ENCODE data around the gene C21orf91. TPM values are rescaled to one million over a fixed set of nuclear protein-coding genes. Genes with fewer than 3 reads are reported as not detected.

Gene C21orf91
- polyA plus RNA-seq, 2 of the 4 experiments (the other 2 are of a cell fraction): 1.9 to 5.5 TPM

DNA sequence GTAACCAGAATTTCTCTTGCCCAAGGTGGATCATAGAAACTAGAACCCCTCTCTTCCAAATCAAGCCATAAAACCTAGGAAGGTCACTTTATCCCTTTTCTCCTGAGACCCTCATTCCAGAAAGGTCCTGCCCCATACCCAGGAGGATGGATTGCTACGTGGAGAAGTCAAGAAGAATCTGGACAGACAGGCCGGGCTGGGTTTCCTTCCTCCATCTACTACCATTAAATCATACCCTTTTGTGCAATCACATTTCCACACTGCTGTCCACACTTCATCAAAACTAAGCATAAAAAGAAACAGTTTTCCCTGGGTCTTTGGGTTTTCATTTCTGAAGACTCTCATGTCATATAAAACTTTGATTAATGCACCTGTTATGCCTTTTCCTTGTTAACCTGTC is 65.4 kb downstream of the C21orf91 start:
- no peaks in the 10 kb centered on the region for H3K4me1 ChIP-seq
- DNase-seq (ENCODE audit: low read depth in 1 of 2, low spot score in 1 of 2) (no peak), FAIRE-seq (no peak), ATAC-seq (no peak)
- ChIA-PET CTCF (no interaction called here), POLR2A (no interaction called here)
- no peak overlapping the region for H3K27ac ChIP-seq
- 6% methylated on average over 2 of the region's 2 CpGs for WGBS (ENCODE audit: missing lambda C conversion rate)
- no peak overlapping the region for H3K4me3 ChIP-seq
- TF ChIP-seq EP300 (IDR thresholded peaks at IDR 0.05) (no peak), NR3C1 (IDR thresholded peaks at IDR 0.05) (no peak), KDM1A (IDR thresholded peaks at IDR 0.05; ENCODE audit: low read depth) (no peak), BHLHE40 (IDR thresholded peaks at IDR 0.05; ENCODE audit: low read depth, low read length) (no peak), TFCP2L1 (CRISPR knock-in tag; IDR thresholded peaks at IDR 0.05) (no peak), CHD4 (IDR thresholded peaks at IDR 0.05; ENCODE audit: borderline replicate concordance) (no peak), GATA3 (IDR thresholded peaks at IDR 0.05; ENCODE audit: borderline replicate concordance) (no peak), PHF8 (IDR thresholded peaks at IDR 0.05; ENCODE audit: borderline replicate concordance, low read depth) (no peak), MAZ (IDR thresholded peaks at IDR 0.05; ENCODE audit: borderline replicate concordance, low read depth, low read length) (no peak)
- TF ChIP-seq, protein P1, sequence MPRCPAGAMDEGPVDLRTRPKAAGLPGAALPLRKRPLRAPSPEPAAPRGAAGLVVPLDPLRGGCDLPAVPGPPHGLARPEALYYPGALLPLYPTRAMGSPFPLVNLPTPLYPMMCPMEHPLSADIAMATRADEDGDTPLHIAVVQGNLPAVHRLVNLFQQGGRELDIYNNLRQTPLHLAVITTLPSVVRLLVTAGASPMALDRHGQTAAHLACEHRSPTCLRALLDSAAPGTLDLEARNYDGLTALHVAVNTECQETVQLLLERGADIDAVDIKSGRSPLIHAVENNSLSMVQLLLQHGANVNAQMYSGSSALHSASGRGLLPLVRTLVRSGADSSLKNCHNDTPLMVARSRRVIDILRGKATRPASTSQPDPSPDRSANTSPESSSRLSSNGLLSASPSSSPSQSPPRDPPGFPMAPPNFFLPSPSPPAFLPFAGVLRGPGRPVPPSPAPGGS (IDR thresholded peaks at IDR 0.05): no peak
- TF ChIP-seq, protein P2, sequence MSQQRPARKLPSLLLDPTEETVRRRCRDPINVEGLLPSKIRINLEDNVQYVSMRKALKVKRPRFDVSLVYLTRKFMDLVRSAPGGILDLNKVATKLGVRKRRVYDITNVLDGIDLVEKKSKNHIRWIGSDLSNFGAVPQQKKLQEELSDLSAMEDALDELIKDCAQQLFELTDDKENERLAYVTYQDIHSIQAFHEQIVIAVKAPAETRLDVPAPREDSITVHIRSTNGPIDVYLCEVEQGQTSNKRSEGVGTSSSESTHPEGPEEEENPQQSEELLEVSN (IDR thresholded peaks at IDR 0.05; ENCODE audit: borderline replicate concordance, low read depth): no peak
- H3K4me2 ChIP-seq: no peak overlapping the region
- H3K9me3 ChIP-seq: no peaks in the 10 kb centered on the region

DNA sequence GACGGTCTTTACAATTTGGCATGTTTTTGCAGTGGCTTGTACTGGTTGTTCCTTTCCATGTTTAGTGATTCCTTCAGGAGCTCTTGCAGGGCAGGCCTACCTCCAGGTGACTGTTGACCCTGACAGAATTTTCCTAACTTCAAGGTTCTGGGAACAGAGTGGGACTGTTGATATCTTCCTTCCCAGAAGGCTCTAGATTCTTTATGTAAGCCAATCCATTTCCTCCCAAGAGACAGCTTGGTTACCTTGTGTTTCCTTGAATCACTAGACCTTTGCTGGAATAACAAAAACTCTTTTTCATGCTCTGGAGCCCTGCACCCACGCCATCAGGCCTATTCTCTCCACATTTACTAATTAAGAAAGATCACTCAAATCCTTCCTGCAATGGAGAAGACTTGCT is 67.0 kb downstream of the C21orf91 start:
- FAIRE-seq (no peak), ATAC-seq (no peak), DNase-seq (ENCODE audit: low read depth in 1 of 2, low spot score in 1 of 2) (no peak)
- TF ChIP-seq RCOR1 (IDR thresholded peaks at IDR 0.05; ENCODE audit: low read depth, low read length) (no peak), CEBPB (IDR thresholded peaks at IDR 0.05) (no peak), ZNF302 (CRISPR knock-in tag; IDR thresholded peaks at IDR 0.05) (no peak), JUN (IDR thresholded peaks at IDR 0.05) (no peak), SREBF2 (IDR thresholded peaks at IDR 0.05) (no peak), NFE2L2 (conservative IDR thresholded peaks at IDR 0.05; ENCODE audit: low read length) (no peak)
- TF ChIP-seq, protein P3, sequence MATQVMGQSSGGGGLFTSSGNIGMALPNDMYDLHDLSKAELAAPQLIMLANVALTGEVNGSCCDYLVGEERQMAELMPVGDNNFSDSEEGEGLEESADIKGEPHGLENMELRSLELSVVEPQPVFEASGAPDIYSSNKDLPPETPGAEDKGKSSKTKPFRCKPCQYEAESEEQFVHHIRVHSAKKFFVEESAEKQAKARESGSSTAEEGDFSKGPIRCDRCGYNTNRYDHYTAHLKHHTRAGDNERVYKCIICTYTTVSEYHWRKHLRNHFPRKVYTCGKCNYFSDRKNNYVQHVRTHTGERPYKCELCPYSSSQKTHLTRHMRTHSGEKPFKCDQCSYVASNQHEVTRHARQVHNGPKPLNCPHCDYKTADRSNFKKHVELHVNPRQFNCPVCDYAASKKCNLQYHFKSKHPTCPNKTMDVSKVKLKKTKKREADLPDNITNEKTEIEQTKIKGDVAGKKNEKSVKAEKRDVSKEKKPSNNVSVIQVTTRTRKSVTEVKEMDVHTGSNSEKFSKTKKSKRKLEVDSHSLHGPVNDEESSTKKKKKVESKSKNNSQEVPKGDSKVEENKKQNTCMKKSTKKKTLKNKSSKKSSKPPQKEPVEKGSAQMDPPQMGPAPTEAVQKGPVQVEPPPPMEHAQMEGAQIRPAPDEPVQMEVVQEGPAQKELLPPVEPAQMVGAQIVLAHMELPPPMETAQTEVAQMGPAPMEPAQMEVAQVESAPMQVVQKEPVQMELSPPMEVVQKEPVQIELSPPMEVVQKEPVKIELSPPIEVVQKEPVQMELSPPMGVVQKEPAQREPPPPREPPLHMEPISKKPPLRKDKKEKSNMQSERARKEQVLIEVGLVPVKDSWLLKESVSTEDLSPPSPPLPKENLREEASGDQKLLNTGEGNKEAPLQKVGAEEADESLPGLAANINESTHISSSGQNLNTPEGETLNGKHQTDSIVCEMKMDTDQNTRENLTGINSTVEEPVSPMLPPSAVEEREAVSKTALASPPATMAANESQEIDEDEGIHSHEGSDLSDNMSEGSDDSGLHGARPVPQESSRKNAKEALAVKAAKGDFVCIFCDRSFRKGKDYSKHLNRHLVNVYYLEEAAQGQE (IDR thresholded peaks at IDR 0.05): no peak
- H3K9me3 ChIP-seq: no peaks in the 10 kb centered on the region
- H3K4me1 ChIP-seq: no peaks in the 10 kb centered on the region
- CTCF ChIA-PET: no interaction called here
- H3K4me2 ChIP-seq: no peak overlapping the region
- no peak overlapping the region for H3K27ac ChIP-seq
- POLR2A ChIA-PET: no interaction called here
- no peak overlapping the region for H3K4me3 ChIP-seq
- 26% methylated on average over 2 of the region's 2 CpGs for WGBS (ENCODE audit: missing lambda C conversion rate)

DNA sequence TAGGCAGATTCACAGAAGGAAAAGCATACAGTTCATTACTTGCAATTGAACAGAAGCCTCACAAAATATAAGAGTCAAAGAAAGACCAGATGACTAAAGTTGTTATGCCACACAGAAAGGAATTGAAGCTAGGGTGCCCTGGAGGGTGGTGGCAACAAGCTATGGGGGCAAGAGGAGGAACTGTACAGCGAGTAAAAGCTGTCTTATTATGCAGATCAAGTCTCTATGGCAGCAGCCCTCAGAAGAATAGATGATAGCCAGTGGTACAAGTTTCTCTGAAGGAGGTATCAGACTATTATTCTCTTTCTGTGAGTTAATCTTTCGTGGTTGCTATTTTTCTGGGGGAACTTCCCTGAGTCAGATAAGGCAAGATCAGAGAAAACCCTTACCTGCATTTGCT is 72.2 kb downstream of the C21orf91 start:
- FAIRE-seq: no peak
- H3K27ac ChIP-seq: no peak overlapping the region
- DNase-seq (ENCODE audit: low read depth in 1 of 2, low spot score in 1 of 2): no peak
- ChIA-PET POLR2A (no interaction called here), CTCF (no interaction called here)
- no peak for ATAC-seq
- H3K4me2 ChIP-seq: no peak overlapping the region
- no peak overlapping the region for H3K4me3 ChIP-seq
- TF ChIP-seq EHMT2 (IDR thresholded peaks at IDR 0.05; ENCODE audit: low read depth) (no peak), MAFK (IDR thresholded peaks at IDR 0.05; ENCODE audit: partially characterized antibody) (no peak), EHF (CRISPR knock-in tag; IDR thresholded peaks at IDR 0.05) (no peak), NFE2L2 (conservative IDR thresholded peaks at IDR 0.05; ENCODE audit: low read length) (no peak)
- TF ChIP-seq, protein P4, sequence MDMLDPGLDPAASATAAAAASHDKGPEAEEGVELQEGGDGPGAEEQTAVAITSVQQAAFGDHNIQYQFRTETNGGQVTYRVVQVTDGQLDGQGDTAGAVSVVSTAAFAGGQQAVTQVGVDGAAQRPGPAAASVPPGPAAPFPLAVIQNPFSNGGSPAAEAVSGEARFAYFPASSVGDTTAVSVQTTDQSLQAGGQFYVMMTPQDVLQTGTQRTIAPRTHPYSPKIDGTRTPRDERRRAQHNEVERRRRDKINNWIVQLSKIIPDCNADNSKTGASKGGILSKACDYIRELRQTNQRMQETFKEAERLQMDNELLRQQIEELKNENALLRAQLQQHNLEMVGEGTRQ (IDR thresholded peaks at IDR 0.05): no peak
- TF ChIP-seq, protein P1 (IDR thresholded peaks at IDR 0.05): no peak
- TF ChIP-seq, protein P5, sequence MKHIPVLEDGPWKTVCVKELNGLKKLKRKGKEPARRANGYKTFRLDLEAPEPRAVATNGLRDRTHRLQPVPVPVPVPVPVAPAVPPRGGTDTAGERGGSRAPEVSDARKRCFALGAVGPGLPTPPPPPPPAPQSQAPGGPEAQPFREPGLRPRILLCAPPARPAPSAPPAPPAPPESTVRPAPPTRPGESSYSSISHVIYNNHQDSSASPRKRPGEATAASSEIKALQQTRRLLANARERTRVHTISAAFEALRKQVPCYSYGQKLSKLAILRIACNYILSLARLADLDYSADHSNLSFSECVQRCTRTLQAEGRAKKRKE (CRISPR knock-in tag; IDR thresholded peaks at IDR 0.05; ENCODE audit: low read depth): no peak
- 4% methylated on average over 2 of the region's 2 CpGs for WGBS (ENCODE audit: missing lambda C conversion rate)
- no peaks in the 10 kb centered on the region for H3K9me3 ChIP-seq
- H3K4me1 ChIP-seq: no peaks in the 10 kb centered on the region

All from A549 (cell line).